Measurements from ENCODE around the gene FZD2.

DNA sequence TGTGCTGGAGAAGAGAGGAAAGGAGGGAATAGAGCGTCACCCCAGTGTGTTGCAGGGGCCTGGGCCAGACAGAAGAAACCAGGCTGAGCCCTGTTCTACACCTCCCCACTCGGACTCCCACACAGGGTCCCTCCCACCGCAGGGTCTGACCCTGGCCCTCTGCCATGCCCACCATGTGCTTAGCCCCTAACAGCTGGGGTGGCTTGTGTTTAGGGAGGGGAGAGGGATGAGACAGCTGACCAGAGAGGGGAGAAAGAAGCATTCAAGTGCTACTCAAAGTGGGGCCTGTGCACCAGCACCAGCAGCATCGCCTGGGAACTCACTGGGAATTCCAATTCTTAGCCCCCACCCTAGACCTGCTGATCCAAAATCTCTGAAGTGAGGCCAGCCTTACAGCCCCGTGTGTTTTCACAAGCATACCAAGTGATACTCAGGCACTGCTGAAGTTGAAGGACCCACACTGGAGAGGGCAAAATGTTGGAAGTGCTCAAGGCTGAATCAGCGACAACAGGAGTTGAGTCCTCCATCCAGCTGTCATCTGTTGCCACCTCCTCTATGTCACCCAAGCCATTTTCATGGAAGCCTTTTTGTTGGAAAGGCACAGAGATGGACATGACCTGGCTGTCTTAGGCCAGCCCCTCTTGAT, 47.0 kb downstream of the FZD2 start:
- TF ChIP-seq POLR2A (IDR thresholded peaks at IDR 0.05) = no peak
- TF ChIP-seq, protein P1, sequence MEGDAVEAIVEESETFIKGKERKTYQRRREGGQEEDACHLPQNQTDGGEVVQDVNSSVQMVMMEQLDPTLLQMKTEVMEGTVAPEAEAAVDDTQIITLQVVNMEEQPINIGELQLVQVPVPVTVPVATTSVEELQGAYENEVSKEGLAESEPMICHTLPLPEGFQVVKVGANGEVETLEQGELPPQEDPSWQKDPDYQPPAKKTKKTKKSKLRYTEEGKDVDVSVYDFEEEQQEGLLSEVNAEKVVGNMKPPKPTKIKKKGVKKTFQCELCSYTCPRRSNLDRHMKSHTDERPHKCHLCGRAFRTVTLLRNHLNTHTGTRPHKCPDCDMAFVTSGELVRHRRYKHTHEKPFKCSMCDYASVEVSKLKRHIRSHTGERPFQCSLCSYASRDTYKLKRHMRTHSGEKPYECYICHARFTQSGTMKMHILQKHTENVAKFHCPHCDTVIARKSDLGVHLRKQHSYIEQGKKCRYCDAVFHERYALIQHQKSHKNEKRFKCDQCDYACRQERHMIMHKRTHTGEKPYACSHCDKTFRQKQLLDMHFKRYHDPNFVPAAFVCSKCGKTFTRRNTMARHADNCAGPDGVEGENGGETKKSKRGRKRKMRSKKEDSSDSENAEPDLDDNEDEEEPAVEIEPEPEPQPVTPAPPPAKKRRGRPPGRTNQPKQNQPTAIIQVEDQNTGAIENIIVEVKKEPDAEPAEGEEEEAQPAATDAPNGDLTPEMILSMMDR (IDR thresholded peaks at IDR 0.05) = no peak
